Testis (tissue), 2 donors: ENCODE data around the gene PROZ.

Source experiments
- POLR2A ChIP-seq: fragments of 450-650 bp; IDR thresholded peaks from one replicate; pipeline ENCODE4 v1.6.1; 2017; ENCODE audit warnings: antibody characterized with exemption, mild to moderate bottlenecking, moderate library complexity
- TF ChIP-seq, protein P1 (sequence below), 3 experiments: fragments of 450-650 bp in 2 of 3; fragments of 200-600 bp in 1 of 3; sonication (generic) in 1 of 3; IDR thresholded peaks; one replicate each; pipeline ENCODE4 v1.5.1; 2016 to 2019; ENCODE audit warnings: antibody characterized with exemption in 3 of 3, mild to moderate bottlenecking in 2 of 3, moderate library complexity in 1 of 3

GRCh38 chr13:113138792-113139551, 19.5 kb upstream of the PROZ start:
- TF ChIP-seq POLR2A = no peak
- TF ChIP-seq, protein P1, sequence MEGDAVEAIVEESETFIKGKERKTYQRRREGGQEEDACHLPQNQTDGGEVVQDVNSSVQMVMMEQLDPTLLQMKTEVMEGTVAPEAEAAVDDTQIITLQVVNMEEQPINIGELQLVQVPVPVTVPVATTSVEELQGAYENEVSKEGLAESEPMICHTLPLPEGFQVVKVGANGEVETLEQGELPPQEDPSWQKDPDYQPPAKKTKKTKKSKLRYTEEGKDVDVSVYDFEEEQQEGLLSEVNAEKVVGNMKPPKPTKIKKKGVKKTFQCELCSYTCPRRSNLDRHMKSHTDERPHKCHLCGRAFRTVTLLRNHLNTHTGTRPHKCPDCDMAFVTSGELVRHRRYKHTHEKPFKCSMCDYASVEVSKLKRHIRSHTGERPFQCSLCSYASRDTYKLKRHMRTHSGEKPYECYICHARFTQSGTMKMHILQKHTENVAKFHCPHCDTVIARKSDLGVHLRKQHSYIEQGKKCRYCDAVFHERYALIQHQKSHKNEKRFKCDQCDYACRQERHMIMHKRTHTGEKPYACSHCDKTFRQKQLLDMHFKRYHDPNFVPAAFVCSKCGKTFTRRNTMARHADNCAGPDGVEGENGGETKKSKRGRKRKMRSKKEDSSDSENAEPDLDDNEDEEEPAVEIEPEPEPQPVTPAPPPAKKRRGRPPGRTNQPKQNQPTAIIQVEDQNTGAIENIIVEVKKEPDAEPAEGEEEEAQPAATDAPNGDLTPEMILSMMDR (IDR thresholded peaks at IDR 0.05) = no peak
